HG02981 (cell line): ENCODE results near the gene LRP1.

ENCODE experiments used
- ATAC-seq: cut with Tn5 transposase; IDR thresholded peaks from one replicate; pipeline ENCODE4 v1.9.1; 2021; ENCODE audit warnings: mild to moderate bottlenecking, moderate library complexity; ENCODE audit not compliant: unreplicated experiment

The LRP1 gene

DNA sequence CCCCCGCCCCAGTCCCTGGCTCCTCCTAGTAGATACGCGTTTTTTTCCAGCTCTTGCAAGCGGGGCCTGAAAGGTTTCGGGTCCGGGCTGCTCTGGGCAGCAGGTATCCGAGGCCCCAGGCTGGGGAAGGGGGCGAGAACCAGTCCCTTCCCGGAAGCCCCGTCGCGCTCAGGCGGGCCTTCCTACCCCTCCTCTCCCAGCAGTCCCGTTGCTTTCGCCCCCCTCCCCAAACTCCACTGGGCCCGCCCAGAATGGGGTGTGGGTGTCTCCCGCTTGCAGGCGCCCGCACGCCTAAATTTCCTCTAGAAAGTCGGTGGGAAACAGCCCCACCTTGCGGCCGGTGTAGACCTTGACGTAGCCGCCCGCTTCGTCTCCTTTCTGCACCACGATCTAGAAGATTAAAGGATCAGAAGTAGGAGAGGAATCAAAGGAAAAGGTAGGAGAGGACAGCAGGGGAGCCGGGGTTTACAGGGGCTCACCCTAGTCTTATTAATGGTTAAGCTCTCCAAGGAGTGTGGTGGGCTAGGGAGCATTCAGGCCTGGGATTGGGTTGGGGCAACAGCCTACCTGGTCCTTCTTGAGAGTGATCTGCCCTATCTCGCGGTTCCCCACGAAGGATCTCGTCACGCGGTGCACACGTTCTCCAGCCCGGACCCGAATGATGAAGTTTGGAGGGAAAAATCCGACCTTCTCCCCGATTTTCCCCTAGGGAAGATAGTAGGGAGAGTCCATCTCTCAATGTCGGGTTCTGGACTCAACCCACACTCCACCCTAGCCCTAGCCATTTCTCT is 115.4 kb downstream of the LRP1 start:
- ATAC-seq = no peak

GRCh38 chr12:57244312-57244696 is 116.0 kb downstream of the LRP1 start:
- ATAC-seq = no peak

DNA sequence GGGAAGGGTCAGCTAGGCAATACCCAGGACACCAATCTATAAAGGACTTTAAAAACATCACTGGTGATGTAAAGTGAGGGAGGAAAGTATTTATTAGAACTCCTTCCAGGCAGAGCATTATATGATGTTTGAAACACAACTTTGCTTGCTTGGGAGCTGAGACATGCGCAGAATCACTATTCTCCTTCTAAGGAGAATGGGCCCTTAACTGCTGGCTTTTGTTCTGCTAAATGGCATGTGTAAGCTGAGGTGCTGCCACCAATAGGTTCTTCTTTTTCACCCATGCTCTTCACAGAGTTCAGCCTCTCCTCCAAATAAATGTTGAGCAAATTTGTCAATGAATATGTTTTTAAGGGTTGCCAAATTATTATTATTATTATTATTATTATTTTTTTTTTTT is 118.8 kb downstream of the LRP1 start:
- no peak for ATAC-seq

DNA sequence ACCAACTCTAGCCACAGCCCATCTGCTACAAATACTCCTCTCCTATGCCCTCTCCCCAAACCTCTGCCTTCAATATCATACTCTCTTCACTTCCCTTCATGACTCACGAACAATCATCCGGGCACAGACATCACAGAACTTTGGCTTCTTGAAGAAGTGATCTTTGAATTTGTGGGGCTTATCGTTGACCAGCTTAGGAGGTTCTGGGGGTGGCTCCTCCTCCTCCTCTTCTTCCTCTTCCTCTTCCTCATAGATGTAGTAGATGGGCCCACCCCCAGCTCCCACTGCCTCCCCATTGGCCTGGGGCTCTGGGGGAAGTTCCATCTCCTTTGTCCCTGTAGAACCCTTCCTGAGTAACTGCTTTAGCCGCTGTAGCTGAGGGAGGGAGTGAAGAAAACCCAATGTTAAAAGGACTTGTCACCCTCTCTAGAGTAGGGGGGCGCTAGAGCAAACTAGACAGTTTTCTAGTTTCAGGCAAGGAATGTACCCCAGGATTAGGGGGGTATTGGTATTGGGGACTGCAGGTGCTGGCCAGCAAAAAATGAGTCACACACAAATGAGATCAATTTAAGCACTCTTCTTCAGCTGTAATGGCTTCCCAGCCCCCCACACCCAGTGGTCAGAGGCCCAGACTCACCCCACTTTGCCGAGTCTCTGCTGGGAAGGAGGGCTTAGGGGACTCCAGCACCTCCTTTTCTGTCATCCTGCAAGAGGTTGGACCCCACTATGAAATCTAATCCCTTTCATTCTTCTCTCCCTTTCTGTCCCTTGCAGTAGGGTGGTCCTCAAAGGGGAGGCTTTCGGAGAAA is 120.9 kb downstream of the LRP1 start:
- ATAC-seq = no peak

DNA sequence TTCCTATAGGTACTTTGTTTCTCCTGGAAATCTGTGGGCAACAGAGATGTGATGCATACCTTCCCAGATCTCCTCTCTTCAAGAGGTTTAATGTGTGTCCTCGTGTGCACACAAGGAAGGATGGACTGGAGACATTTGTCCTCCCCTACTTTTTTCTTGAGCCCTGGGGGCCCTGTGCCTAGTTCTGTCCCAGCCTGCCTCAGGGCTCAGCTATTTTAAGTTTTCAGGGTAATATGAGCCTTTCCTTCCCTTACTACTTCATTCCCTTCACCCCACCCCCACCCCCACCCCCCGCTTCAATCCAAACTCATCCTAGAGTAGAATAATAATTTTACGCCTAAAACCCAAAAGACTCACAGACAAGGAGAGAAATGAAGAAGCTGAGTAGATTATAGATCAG is 122.3 kb downstream of the LRP1 start:
- ATAC-seq = no peak

- ATAC-seq = no peak
Measured at GRCh38 chr12:57250956-57251355, 122.7 kb downstream of the LRP1 start, which contains the start of gene STAC3. TSS of gene STAC3 (minus strand) at chr12:57251187. CDS start at chr12:57249636, 1,551 bp downstream.

DNA sequence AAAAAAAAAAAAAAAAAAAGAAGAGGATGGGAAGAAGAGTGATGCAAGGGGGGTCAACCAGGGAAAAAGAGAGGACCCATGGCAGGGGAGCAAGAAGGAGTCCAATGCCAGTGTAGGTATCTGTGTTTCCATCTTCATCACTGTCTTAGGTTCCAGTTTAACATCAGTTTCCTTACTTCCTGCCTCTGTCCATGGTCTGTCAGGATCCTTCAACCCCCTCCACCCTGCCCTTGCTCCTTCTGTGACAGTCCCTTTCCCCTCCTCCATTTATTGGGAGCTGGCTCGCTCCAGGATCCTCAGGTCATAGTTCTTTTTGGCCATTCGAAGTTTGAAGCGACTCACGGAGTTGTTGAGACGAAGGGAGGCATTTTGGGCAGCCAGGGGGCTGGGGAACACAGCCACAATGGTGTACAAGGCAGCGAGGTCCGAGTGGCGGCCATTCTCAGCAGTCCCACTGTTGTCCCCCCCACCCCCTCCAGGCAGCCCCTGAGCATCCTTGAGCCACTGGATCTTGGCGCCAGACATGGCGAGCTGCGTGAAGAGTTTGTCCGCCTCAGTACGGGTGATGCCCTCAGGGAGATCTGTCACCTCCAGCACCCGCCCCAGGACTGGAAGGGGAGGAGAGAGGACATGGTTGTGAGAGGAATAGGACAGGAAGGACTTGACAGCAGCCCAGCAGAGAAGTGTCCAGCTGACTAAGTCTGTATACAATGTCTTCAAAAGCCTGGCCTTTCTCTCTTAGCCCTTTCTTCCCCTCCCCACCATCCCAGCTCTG is 126.4 kb downstream of the LRP1 start:
- ATAC-seq = no peak

GRCh38 chr12:57255916-57256315 is 127.6 kb downstream of the LRP1 start:
- ATAC-seq = no peak

DNA sequence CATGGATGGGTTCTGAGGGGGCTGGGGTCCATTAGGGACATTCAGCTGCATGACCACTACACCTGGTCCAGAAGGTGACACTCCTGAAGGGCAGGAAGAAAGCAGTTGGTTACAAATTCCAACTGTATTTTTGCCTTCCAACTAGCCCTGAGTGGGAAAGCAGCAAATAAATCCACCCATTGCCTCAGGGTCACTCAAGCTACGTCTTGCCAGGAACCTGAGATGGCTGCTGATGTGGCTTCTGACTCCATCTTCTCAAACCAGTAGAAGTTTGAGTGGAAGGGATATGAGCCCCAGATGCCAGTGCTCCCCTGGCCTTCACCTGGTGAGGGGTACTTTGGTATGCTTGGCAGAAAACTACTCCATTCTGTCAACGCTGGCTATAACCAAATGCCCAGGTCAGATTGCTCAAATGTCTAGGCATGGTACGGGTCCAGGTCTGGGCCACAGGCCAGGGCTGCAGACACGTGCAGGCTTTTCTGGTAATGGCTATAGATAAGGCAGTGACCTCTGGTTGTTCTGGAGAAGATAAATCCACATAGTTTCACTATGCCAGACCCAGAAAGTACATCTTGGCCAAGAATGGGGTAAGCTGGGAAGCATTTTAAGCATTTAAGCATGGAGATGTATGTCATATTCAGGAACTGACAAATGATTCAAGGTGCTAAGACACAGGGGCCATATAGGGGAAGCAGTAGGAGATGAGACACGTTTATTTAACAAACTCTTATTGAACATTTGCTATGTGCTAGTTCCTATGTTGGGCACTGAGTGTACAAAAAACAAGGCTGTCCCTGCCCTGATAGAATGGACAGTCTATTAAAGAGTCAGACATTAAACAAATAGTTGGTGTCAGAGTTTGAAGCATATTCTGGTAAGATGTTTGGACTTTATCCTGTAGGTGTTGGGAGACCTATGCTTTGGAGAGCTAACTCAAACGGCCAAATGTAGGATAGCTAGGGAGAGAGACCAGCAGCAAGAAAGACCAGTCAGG is 131.0 kb downstream of the LRP1 start:
- no peak for ATAC-seq

DNA sequence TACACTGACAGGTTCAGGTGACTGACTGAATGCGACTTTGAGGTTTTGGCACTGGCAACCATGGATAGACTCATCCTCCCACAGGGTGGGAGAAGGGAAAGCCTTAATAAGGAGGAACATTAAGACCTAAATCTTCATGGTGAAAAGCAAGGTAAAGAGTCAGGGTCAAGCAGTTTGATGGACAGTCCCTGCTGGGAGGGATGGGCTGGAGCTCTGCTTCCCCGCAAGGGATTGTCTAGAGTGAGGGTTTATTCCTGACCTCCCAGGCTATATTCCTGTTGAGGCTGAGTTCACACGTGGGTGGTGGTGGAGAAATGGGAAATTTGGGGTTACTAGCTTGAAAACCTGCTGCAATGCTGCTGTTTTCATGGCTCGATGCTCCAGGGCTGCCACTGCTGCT is 132.1 kb downstream of the LRP1 start:
- no peak for ATAC-seq

DNA sequence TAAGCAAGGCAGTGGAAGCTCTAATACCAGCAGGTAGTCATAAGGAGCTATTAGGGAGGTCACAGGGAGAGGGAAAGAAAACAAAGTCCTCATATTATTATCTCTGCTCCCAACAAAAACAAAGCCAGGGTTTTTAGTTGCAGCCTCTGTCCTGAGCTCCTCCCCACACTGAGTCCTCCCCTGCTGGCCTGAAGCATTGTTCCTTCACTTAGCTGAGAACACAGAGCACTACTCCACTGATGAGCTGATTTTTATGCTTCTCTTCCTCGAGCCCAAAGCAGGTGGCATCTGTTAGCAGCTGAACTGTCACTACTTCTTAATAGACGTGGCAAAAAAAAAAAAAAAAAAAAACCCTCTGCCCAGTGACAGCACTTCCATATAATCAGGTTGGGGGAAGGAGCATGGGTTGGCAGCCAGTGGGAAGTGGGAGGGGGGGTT is 133.2 kb downstream of the LRP1 start:
- ATAC-seq = no peak

- no peak for ATAC-seq
Measured at GRCh38 chr12:57262126-57262822, 134.0 kb downstream of the LRP1 start.
